GM12892 (cell line): ENCODE measurements around the gene KIFAP3.

Experiments used
- POLR2A ChIP-seq: IDR thresholded peaks from 2 replicates; pipeline ENCODE4 v1.6.1; 2011; ENCODE audit warnings: low read depth, low read length, control low read depth
- POLR2AphosphoS5 ChIP-seq: IDR thresholded peaks from 2 replicates; pipeline ENCODE4 v1.6.1; 2011; ENCODE audit warnings: low read depth, low read length, control low read depth
- TAF1 ChIP-seq: IDR thresholded peaks from 2 replicates; pipeline ENCODE4 v1.6.1; 2011; ENCODE audit warnings: low read depth, mild to moderate bottlenecking, control low read depth, low read length, borderline replicate concordance

DNA sequence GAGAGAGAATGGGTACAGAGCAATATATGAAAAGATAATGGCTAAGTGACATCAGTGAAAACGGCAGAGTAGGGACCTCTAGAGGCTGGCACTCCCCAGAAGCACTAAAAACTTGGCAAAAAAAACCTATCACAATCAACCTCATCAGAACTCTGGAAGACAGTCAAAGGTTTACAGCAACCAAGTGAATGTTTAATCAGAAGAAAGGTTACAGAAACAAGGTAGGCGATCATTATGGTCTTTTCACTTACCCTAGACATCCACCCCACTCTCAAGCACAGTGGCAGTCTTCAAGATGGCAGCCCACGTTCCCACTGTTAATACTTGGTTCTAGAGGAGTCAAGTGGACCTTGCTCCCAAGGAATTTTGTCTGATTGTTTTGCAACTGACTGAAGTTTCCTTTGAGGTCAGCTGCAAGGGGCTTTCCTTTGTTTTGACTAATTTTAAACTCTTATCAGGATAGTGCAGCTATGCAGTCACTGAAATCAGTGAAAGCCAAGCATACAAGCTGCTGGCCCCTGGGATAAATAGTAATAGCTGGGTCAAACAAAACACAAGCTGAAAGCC lies 7.2 kb downstream of the KIFAP3 start:
- TF ChIP-seq POLR2AphosphoS5 (no peak), TAF1 (no peak), POLR2A (no peak)
